ENCODE results near the gene CACNB4. TPM values are rescaled to one million over a fixed set of nuclear protein-coding genes. Genes with fewer than 3 reads are reported as not detected.

CACNB4 gene
- total RNA-seq, 1 experiment from 2014 or later, result 2.0 TPM

GRCh38 chr2:152122161-152122560 is 23.3 kb upstream of the CACNB4 start (continued):
- TF ChIP-seq POLR2AphosphoS5 (IDR thresholded peaks at IDR 0.05; ENCODE audit: low read depth, low read length), result no peak

GRCh38 chr2:152120430-152120829 is 21.6 kb upstream of the CACNB4 start:
- intact Hi-C loops (cut with micrococcal nuclease), result no loop called here
- RAD21 ChIA-PET (ENCODE audit: low non-redundant PET in 1 of 2, low total read pairs in 2 of 2, uncharacterized antibody in 2 of 2, unreplicated experiment in 2 of 2), result no interaction called here
- POLR2A ChIA-PET, result no interaction called here

More at GRCh38 chr2:152120430-152120829, 21.6 kb upstream of the CACNB4 start:
- no peaks in the 10 kb centered on the region for H4K20me1 ChIP-seq (ENCODE audit: insufficient read depth)
- DNase-seq (ENCODE audit: low read depth, low spot score), result no peak
- no peaks in the 10 kb centered on the region for H3K9me2 ChIP-seq (ENCODE audit: insufficient read depth)
- H3K9ac ChIP-seq (ENCODE audit: low read length), result no peak overlapping the region
- no peak overlapping the region for H2AFZ ChIP-seq (ENCODE audit: low read depth, low read length, poor library complexity, severe bottlenecking)
- no peak overlapping the region for H3K4me2 ChIP-seq (ENCODE audit: low read length)
- no peaks in the 10 kb centered on the region for H3K9me3 ChIP-seq (ENCODE audit: control insufficient read depth in 1 of 2, insufficient read depth in 1 of 2, low read depth in 1 of 2, low read length in 2 of 2)
- H3K27me3 ChIP-seq (ENCODE audit: insufficient read depth, low read length), result no peaks in the 10 kb centered on the region
- no TSS peak for BruUV-seq (replicated peaks)
- ATAC-seq, result no peak
- TF ChIP-seq SIN3A (IDR thresholded peaks at IDR 0.05; ENCODE audit: low read depth) (no peak), CEBPB (IDR thresholded peaks at IDR 0.05; ENCODE audit: low read depth) (no peak), REST (IDR thresholded peaks at IDR 0.05; ENCODE audit: low read depth) (no peak), ZBTB33 (IDR thresholded peaks at IDR 0.05; ENCODE audit: extremely low read depth, insufficient replicate concordance, low read length) (no peak), EZH2 (IDR thresholded peaks at IDR 0.05) (no peak), ZFX (IDR thresholded peaks at IDR 0.05) (no peak), EZH2phosphoT487 (IDR thresholded peaks at IDR 0.05; ENCODE audit: borderline replicate concordance) (no peak), SRF (IDR thresholded peaks at IDR 0.05; ENCODE audit: low read depth) (no peak), JUND (IDR thresholded peaks at IDR 0.05) (no peak)
- TF ChIP-seq, protein P1, sequence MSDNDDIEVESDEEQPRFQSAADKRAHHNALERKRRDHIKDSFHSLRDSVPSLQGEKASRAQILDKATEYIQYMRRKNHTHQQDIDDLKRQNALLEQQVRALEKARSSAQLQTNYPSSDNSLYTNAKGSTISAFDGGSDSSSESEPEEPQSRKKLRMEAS (IDR thresholded peaks at IDR 0.05), result no peak
- TF ChIP-seq, protein P2, sequence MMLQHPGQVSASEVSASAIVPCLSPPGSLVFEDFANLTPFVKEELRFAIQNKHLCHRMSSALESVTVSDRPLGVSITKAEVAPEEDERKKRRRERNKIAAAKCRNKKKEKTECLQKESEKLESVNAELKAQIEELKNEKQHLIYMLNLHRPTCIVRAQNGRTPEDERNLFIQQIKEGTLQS (IDR thresholded peaks at IDR 0.05), result no peak
- TF ChIP-seq, protein P3, sequence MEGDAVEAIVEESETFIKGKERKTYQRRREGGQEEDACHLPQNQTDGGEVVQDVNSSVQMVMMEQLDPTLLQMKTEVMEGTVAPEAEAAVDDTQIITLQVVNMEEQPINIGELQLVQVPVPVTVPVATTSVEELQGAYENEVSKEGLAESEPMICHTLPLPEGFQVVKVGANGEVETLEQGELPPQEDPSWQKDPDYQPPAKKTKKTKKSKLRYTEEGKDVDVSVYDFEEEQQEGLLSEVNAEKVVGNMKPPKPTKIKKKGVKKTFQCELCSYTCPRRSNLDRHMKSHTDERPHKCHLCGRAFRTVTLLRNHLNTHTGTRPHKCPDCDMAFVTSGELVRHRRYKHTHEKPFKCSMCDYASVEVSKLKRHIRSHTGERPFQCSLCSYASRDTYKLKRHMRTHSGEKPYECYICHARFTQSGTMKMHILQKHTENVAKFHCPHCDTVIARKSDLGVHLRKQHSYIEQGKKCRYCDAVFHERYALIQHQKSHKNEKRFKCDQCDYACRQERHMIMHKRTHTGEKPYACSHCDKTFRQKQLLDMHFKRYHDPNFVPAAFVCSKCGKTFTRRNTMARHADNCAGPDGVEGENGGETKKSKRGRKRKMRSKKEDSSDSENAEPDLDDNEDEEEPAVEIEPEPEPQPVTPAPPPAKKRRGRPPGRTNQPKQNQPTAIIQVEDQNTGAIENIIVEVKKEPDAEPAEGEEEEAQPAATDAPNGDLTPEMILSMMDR (IDR thresholded peaks at IDR 0.05 in 2 of 3, conservative IDR thresholded peaks at IDR 0.05 in 1 of 3; ENCODE audit: borderline replicate concordance in 1 of 3, insufficient read depth in 1 of 3, low read depth in 2 of 3, low read length in 2 of 3), result no peak
- no peak overlapping the region for H3K27ac ChIP-seq (ENCODE audit: low read depth, low read length)
- no peak overlapping the region for H3K4me3 ChIP-seq (replicated peaks in 1 of 2; ENCODE audit: low read depth in 1 of 2, low read length in 2 of 2)
- H3K4me1 ChIP-seq (ENCODE audit: control insufficient read depth in 1 of 2, insufficient read depth in 2 of 2, low read length in 2 of 2), result no peaks in the 10 kb centered on the region
- no peaks in the 10 kb centered on the region for H3K36me3 ChIP-seq (ENCODE audit: control insufficient read depth in 1 of 2, insufficient read depth in 2 of 2, low read length in 2 of 2)
- H3K79me2 ChIP-seq (ENCODE audit: insufficient read depth, low read length), result no peaks in the 10 kb centered on the region
- CTCF ChIA-PET, result no interaction called here

Data from HCT116 (cell line).